HG03469 (cell line): Measurements from ENCODE around the gene OR10P1.
A peak's percentile ranks its signal among the peaks of the same experiment; 100 is the strongest.
"Not testable (repeated sequence)": the region's sequence is repeated elsewhere in the genome, so short reads cannot be mapped to it uniquely, and the experiment has no call there.

Source experiments
- ATAC-seq: cut with Tn5 transposase; IDR thresholded peaks from one replicate; pipeline ENCODE4 v1.9.1; 2021; ENCODE audit warnings: mild to moderate bottlenecking, moderate library complexity, moderate number of reproducible peaks; ENCODE audit not compliant: unreplicated experiment

The OR10P1 gene, protein sequence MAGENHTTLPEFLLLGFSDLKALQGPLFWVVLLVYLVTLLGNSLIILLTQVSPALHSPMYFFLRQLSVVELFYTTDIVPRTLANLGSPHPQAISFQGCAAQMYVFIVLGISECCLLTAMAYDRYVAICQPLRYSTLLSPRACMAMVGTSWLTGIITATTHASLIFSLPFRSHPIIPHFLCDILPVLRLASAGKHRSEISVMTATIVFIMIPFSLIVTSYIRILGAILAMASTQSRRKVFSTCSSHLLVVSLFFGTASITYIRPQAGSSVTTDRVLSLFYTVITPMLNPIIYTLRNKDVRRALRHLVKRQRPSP

GRCh38 chr12:55636853-55637252 is at the start of gene OR10P1:
OR10P1 (plus strand) TSS chr12:55636892; CDS start chr12:55636892, 0 bp downstream.
- ATAC-seq = no peak

DNA sequence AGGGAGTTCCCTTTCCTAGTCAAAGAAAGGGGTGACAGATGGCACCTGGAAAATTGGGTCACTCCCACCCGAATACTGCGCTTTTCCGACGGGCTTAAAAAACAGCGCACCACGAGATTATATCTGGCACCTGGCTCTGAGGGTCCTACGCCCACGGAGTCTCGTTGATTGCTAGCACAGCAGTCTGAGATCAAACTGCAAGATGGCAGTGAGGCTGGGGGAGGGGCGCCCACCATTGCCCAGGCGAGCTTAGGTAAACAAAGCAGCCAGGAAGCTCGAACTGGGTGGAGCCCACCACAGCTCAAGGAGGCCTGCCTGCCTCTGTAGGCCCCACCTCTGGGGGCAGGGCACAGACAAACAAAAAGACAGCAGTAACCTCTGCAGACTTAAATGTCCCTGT is 46.5 kb upstream of the OR10P1 start:
- ATAC-seq = not testable (repeated sequence)

DNA sequence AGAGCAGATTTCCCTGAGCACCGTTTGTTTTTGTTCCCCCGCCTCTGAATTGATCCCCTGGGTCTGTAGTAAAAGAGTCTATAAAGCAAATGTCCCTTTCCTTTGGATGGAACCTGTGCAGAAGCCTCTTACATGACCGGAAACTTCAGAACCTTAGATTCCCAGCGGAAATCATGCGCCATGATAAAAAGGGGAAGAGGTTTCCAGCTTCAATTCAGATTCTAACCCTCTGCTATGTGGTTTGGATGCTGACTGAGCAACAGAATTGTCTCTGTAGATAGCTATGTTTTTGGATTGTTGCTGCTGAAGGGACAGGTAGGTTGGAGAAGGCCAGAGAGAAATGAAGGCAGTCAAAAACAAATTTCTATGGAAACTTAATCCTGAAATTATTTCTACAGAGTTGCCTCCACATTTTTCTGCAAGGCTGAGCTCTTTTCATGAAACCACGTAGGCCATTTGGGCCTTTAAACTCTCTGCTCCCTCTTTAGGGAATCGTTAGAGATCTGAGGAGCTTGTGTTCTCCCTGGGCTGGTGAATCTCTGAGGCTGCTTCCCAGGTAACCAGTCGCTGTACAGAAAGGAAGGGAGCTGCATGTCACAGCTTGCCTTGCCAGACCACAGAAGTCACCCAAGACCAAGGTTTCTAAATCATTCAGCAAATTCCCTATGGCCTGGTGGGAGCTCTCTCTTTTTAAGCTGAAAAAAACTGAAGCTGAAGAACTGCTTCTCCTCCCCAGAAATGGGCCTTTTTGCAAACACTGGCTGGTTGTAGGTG is 28.7 kb upstream of the OR10P1 start:
- no peak for ATAC-seq

GRCh38 chr12:55610598-55610997 is 26.1 kb upstream of the OR10P1 start:
- no peak for ATAC-seq

- ATAC-seq = no peak
These were observed 24.0 kb upstream of the OR10P1 start for GRCh38 chr12:55612646-55613045.

DNA sequence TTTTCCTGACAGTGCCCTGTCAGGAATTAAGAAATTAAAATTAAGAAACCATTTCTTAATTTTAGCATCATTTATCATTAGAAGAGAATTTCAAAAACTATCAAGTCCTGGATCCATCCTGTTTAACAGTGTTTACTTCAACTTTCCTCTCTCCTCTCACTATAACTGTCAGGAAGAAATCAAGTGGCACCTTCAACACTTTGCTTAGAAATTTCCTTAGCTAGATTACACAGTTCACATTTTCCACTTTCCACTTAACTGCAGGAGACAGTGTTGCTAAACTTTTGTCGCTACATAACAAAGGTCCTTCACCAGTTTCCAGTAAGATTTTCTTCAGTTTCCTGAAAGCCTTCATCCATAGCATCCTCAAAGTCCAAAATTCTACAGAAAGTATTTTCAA is 21.9 kb upstream of the OR10P1 start:
- no peak for ATAC-seq

DNA sequence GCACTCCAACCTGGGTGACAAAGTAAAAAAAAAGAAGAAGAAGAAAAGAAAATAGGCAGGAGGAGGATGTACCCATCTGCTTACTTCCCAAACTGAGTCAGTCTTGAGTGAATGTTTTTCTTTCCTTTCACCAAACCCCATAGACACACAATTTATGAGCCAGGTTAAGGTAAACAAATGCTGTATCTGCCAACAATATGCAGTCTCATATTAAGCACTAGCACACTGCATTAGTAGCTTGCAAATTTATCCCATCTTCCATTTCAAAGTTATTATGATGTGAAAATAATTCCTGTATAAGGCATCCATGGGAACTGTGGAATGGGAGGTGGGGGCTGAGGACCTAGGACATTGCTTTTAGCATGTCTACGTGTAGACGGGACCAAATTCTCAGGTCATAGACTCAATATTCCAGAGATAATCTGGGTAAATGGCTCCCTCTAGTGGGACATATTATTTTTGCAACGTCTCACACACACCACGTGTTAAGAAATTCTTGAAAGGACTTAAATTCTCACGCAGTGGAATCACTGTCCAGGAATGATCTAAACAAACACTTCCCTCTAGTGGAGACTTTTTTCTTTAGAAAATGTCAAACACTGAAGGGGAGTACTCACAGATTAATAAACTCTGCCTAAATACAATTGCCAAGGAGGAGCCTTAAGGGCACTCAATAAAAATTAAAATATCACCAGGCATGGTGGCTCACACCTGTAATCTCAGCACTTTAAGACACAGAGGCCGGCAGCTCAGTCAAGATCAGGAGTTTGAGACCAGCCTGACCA is 17.1 kb upstream of the OR10P1 start:
- peak; percentile 73 for ATAC-seq

DNA sequence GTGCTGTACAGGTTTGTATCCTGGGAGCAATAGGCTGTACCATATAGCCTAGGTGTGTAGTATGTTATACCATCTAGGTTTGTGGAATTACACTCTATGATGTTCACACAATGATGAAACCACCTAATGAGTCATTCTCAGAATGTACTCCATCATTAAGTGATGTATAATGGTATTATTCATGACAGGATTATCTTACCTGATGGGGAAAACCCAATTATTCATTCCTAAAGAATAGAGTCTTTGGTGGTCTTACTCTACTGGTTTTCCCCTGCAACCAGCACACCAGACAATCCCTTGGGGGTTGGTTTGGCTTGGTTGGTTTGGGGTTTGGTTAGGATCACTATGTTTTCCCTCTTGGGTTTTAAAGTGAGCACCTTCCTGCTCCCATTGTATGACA is 12.6 kb upstream of the OR10P1 start:
- peak; percentile 47 for ATAC-seq

DNA sequence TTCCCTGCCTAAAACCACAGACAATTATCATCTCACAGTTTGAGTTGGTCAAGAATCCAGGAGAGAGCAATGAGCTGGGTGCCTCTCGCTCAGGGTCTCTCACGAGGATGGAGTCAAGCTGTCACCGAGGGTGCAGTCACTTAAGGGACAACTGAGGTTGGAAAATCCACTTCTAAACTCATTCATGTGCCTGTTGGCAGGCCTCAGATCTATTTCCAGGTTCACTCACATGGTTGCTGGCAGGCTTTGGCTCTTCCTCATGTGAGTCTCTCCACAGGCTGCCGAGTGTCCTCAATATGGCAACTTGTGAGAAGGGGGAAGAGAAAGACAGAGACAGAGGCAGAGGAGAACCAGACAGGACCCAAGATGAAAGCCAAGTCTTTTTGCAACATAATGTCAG is 10.5 kb upstream of the OR10P1 start:
- ATAC-seq = no peak

DNA sequence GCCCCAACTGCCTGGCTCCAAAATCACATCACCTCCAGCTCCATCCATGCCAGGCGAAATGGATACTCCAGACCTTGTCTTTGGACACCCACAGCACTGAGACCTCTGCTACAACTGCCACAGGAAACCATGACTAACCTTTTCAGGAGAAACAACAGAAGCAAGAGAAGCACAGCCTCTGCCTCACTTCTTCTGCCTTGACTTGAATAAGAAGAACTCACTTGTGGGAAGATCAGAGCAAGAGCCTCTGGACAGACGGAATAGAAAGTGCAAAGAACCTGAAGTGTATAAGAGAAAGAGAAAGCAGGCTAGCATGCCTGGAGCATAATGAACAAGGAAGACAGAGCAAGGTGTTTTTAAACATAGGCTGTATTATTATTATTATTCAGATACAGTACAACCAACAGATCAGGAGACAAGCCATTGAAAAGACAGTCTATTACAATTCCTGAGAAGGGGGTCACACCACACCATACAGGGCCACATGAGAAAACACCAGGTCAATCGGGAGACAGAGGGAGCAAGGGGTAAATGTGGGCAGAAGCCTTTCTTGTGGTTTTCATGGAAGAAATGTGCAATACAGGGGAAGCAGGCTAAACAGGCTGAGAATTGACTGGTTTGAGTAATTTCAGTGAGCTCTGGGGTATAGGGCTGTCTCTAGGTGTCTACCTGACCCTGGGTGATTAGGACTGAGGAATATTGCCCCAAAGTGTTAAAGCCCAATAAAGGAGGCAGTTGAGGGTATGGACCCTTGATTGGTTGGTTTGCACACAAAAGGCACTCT is 7.4 kb upstream of the OR10P1 start:
- ATAC-seq = no peak

DNA sequence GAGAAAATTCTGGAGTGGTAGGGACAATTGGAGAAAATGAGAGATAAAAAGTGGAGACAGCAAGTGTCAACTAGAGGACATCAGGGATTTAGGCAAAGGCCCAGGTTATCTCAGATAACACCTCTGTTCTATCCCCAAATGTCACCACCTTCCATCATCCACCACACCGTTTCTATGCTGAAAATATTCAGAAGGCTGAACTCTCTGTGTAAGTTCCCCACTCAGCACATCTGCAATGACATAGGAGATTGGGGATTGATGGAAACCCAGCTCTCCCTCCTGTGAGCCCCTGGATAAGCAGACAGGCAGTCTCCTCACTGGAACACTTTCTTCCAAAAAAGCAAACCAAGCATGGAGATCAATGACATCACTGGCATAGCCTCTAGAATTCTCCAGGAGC is 5.6 kb upstream of the OR10P1 start:
- no peak for ATAC-seq

DNA sequence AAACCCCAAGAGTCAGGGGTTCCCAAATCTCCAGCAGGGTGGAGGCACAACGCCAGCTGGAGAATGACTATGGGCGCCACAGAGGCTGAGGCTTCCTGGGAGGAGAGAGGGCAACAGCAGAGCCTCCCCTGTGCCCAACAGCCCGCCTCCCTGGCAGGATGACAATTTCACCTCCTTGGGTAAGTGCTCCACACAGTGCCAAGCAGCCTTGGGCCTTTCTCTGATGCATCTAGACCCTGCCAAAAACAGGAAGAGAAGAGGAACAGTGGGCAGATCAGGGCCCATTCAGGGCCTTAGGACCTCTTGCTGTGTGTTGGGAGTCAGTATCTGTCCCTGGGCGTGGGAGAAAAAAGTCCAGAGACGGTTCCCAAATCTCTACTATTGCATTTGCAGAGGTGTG is 5.0 kb upstream of the OR10P1 start:
- no peak for ATAC-seq

DNA sequence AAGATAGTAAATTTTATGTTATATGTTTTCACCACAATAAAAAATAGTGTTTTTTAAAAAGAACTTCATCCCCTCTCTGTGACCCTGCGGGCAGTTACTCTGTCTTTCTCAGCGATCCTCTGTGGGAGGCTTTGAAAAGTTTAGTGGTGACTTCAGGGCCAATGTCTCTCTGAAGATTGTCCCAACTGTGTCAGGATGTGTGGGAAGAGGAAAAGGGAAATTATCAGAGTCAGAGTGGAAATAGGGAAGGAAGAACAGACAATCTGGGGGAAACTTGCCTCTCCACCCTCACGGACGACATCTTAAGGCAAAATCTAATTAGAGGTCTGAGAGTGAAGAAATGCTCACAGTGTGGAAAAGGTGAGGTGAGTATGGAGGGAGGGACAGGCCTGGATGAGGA is 3.5 kb upstream of the OR10P1 start:
- ATAC-seq = no peak

DNA sequence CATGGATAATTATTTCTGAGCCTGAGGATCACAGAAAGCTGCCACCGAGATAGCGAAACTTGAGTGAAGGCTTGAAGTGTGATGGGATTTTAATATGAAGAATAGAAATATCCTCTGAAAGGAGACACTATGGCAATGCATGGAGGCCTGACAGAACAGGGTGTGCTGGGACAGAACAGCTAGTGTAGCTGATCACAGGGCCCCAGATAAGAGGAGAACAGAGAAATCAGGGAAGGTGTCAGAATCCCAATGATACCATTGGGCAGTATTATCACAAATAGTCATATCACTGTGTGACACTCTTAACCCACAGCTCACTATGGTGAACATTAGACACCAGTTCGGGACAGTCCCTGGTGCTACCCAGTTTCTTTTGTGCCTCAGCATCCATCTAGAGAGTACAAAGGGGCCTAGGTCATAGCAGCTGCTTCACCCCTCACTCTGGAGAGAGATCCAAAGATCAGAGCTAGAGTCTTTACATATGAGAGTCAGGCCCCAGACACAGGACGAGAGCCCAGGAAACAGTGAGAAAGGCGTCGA is 506 bp upstream of the OR10P1 start:
- ATAC-seq = no peak

DNA sequence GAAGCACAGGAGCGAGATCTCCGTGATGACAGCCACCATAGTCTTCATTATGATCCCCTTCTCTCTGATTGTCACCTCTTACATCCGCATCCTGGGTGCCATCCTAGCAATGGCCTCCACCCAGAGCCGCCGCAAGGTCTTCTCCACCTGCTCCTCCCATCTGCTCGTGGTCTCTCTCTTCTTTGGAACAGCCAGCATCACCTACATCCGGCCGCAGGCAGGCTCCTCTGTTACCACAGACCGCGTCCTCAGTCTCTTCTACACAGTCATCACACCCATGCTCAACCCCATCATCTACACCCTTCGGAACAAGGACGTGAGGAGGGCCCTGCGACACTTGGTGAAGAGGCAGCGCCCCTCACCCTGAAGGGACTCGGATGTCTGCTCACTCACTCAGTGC is 775 bp downstream of the OR10P1 start:
- ATAC-seq = no peak

DNA sequence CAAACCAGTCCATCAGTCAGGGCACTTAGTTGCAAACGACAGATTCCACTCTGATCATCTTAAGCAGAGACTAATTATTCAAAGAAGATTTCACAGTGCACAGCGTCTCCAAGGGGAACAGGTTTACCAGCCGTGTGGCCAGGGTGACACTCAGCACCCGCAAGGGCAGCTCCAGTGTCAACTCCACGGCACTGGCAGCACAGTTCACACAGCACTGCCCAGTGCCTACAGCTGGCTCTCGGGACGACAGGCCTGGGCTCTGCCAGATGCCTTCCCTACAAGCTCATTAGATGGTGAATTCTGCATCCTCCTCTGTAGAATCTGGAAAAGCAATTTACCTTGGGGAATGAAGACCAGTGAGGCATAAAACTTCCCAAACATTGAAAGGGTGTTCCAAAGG is 4.9 kb downstream of the OR10P1 start:
- no peak for ATAC-seq

DNA sequence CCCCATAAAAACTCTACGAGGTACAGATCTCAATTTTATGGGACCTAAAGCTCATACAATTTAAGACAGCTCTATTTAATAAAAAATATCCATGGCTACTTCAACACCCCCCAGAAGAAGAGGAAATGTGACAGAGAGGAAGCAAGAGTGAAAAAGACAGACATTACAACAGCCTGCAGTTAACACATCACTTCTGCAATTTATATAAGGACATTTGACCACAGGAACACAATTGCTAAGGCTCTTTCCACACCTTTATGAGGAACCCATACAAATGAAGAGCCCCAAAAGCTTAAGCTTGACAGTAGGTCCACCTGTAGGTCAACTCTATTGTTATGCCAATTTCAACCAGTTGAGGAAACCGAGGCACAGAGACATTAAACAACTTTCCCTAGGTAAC is 5.6 kb downstream of the OR10P1 start:
- ATAC-seq = no peak

GRCh38 chr12:55642669-55643068 is 6.0 kb downstream of the OR10P1 start:
- no peak for ATAC-seq

DNA sequence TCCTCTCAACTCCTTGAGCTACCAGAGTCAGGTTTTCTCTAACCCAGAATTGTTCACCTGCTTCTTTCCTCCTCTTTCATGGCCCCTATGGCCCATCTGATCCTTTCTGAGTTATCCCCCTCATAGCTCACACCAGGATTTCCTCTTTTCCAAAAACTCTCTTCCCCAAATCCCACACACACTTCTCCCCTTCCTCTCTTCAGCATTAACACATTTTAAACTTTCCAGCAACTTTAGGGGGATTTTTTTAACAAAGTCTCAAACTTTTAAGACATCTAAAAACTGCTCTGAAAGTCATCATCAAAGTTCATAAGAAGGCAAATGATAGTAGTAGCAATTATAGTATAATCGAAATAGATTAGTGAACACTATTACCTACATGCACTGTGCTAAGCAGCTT is 7.9 kb downstream of the OR10P1 start:
- ATAC-seq = no peak

- no peak for ATAC-seq
These were observed 10.3 kb downstream of the OR10P1 start for GRCh38 chr12:55647027-55647426.
